ENCODE data around the gene ANP32E. TPM values are rescaled to one million over a fixed set of nuclear protein-coding genes. Genes with fewer than 3 reads are reported as not detected.
A peak's percentile ranks its signal among the peaks of the same experiment; 100 is the strongest.

ANP32E gene
- total and polyA plus RNA-seq, 2 of the 8 experiments (the other 6 are each of a cell fraction or from before 2014, with no cell fraction given): 20.7 to 123 TPM

- peak overlapping the region; percentile 17 for H4K91ac ChIP-seq (replicated peaks; ENCODE audit: insufficient read length, low read length)
- WGBS, 2 experiments (ENCODE audit: extremely low coverage in 1 of 2, insufficient coverage in 1 of 2, insufficient read length in 1 of 2, insufficient replicate concordance in 2 of 2, low coverage in 1 of 2, low lambda C conversion rate in 2 of 2, missing lambda C conversion rate in 1 of 2): 2% methylated on average over 26 of the region's 27 CpGs; no CpG with 5 or more reads in 1 of the 2 experiments
- H4K20me1 ChIP-seq (replicated peaks in 1 of 2; ENCODE audit: control insufficient read depth in 1 of 2, insufficient read depth in 2 of 2, low read length in 2 of 2): peaks cover 0 to 2% of the 10 kb centered on the region in 2 experiments
- H3K27me3 ChIP-seq (replicated peaks in 1 of 4; ENCODE audit: control insufficient read depth in 3 of 4, extremely low read depth in 1 of 4, insufficient read depth in 3 of 4, low read length in 3 of 4): no peaks in the 10 kb centered on the region
- no peak overlapping the region for H3K14ac ChIP-seq (ENCODE audit: insufficient read length)
- H3K4me2 ChIP-seq (ENCODE audit: insufficient read depth in 1 of 2, low read depth in 2 of 2, low read length in 2 of 2): peak overlapping the region; percentile 77 to 86
- no peak for DNase-seq (ENCODE audit: low read depth in 1 of 2, low spot score in 2 of 2)
- H2AFZ ChIP-seq (ENCODE audit: low read length): no peak overlapping the region
- no peak for FAIRE-seq
- H2BK12ac ChIP-seq (ENCODE audit: low read depth, low read length): peak overlapping the region; percentile 81; the same call in 1 of the 2 replicates
- ChIA-PET CTCF (ENCODE audit: partially characterized antibody) (interaction anchor here (1.6 kb wide), 1 partner anchor 21 kb away, joined by 5 read pairs; no protein-coding TSS in a partner anchor), POLR2A (ENCODE audit: partially characterized antibody) (interaction anchor here (0.7 to 5.6 kb wide), 19 partner anchors 9 to 394 kb away, joined by 3 to 61 read pairs (median 5); partner anchors contain the start of genes APH1A, C1orf54, CA14 and ENSA)
- no peak overlapping the region for H3K23ac ChIP-seq (ENCODE audit: insufficient read length)
- peaks cover 10% of the 10 kb centered on the region for H3K23me2 ChIP-seq (ENCODE audit: low read depth, low read length)
- H3K4me3 ChIP-seq (ENCODE audit: extremely low read depth in 1 of 4, insufficient read depth in 2 of 4, low read depth in 3 of 4, low read length in 4 of 4): peak overlapping the region; percentile 84 to 99 (median 98)
- peaks cover 0 to 6% (median 2%) of the 10 kb centered on the region in 4 experiments; a peak in 5 of 7 replicates for H3K4me1 ChIP-seq (replicated peaks in 1 of 4; ENCODE audit: control insufficient read depth in 3 of 4, insufficient read depth in 4 of 4, low read length in 3 of 4)
- H2AK5ac ChIP-seq (ENCODE audit: low read depth, low read length): no peak overlapping the region
- H3K79me1 ChIP-seq (ENCODE audit: low read depth, low read length): no peaks in the 10 kb centered on the region; the same call in 1 of the 2 replicates
- peak overlapping the region; percentile 49 for H4K5ac ChIP-seq (ENCODE audit: insufficient read length, low read depth, low read length)
- no peak overlapping the region for H2BK20ac ChIP-seq (ENCODE audit: low read length)
- no peaks in the 10 kb centered on the region for H3K9me3 ChIP-seq (ENCODE audit: insufficient read depth in 2 of 2, low read depth in 1 of 2, low read length in 1 of 2)
- peak overlapping the region; percentile 97 for H3K4ac ChIP-seq (replicated peaks; ENCODE audit: insufficient read length, low read depth, low read length)
- peak overlapping the region; percentile 9 for H2BK120ac ChIP-seq (replicated peaks; ENCODE audit: low read depth, low read length)
- peak overlapping the region; percentile 74 for H3K27ac ChIP-seq (ENCODE audit: low read depth, low read length)
- H3K36me3 ChIP-seq (ENCODE audit: control insufficient read depth in 2 of 4, insufficient read depth in 4 of 4, low read length in 3 of 4): peaks cover 0 to 10% (median 0%) of the 10 kb centered on the region in 4 experiments; a peak in 2 of 8 replicates
- no peak overlapping the region; the same call in 1 of the 2 replicates for H2BK15ac ChIP-seq (ENCODE audit: low read length)
- peak overlapping the region; percentile 93 to 99 (median 95) for H3K9ac ChIP-seq (replicated peaks in 1 of 4; ENCODE audit: extremely low read depth in 1 of 4, low read depth in 3 of 4, low read length in 3 of 4)
- H4K8ac ChIP-seq (ENCODE audit: extremely low read depth, insufficient read depth, low read length): peak overlapping the region; percentile 92
- peaks cover 22 to 53% of the 10 kb centered on the region in 2 experiments for H3K79me2 ChIP-seq (ENCODE audit: control insufficient read depth in 1 of 2, insufficient read depth in 2 of 2, low read length in 2 of 2)
- H2BK5ac ChIP-seq (ENCODE audit: low read depth, low read length): peak overlapping the region; percentile 95
- peak overlapping the region; percentile 67 for H3K18ac ChIP-seq (ENCODE audit: extremely low read depth, low read length)
- peak overlapping the region; percentile 43 for H3K56ac ChIP-seq (replicated peaks; ENCODE audit: insufficient read length, low read depth, low read length)
- TF ChIP-seq CEBPB (IDR thresholded peaks at IDR 0.05; ENCODE audit: low read depth, low read length) (no peak), SRF (IDR thresholded peaks at IDR 0.05; ENCODE audit: low read depth, low read length) (no peak), TCF12 (IDR thresholded peaks at IDR 0.05; ENCODE audit: low read depth, low read length) (no peak), HDAC2 (IDR thresholded peaks at IDR 0.05; ENCODE audit: borderline replicate concordance in 1 of 2, low read depth in 2 of 2, low read length in 2 of 2) (no peak), EGR1 (IDR thresholded peaks at IDR 0.05; ENCODE audit: borderline replicate concordance, low read depth, low read length) (no peak), KDM4A (IDR thresholded peaks at IDR 0.05; ENCODE audit: low read depth, low read length, severe bottlenecking) (no peak), CBX8 (IDR thresholded peaks at IDR 0.05; ENCODE audit: borderline replicate concordance, low read depth, low read length) (no peak), POLR2AphosphoS5 (IDR thresholded peaks at IDR 0.05; ENCODE audit: low read depth, low read length) (no peak; the same call in 1 of the 2 replicates), PHF8 (conservative IDR thresholded peaks at IDR 0.05; ENCODE audit: low read depth, low read length) (no peak), CTBP2 (IDR thresholded peaks at IDR 0.05; ENCODE audit: borderline replicate concordance, insufficient read depth, insufficient read length, low read length) (no peak), BCL11A (IDR thresholded peaks at IDR 0.05; ENCODE audit: low read depth in 2 of 2, low read length in 2 of 2) (no peak)
Observed at GRCh38 chr1:150235294-150235851, 539 bp downstream of the ANP32E start.

Data from H1 (cell line).